DMS79 treated with DMSO at 0.1 percent for 48 hours (cell line): ENCODE data around the gene TMEM248.
"Not testable (repeated sequence)": the region's sequence is repeated elsewhere in the genome, so short reads cannot be mapped to it uniquely, and the experiment has no call there.

ENCODE experiments used
- DNase-seq: peaks from one replicate; lab custom pipeline; 2025; lab: John Stamatoyannopoulos, UW

TMEM248 gene

GRCh38 chr7:66920769-66921395 lies at the start of gene TMEM248:
Gene TMEM248 (plus strand): TSS chr7:66921225. CDS start chr7:66941866, 20,641 bp downstream.
- peak; percentile 64 for DNase-seq

- DNase-seq, result no peak
Observed at GRCh38 chr7:66873476-66873875, 47.5 kb upstream of the TMEM248 start.

- DNase-seq, result no peak
Observed at GRCh38 chr7:66877577-66878300, 43.3 kb upstream of the TMEM248 start.

- not testable (repeated sequence) for DNase-seq
Observed at GRCh38 chr7:66878301-66878685, 42.7 kb upstream of the TMEM248 start.

GRCh38 chr7:66880053-66880452 lies 41.0 kb upstream of the TMEM248 start:
- no peak for DNase-seq

GRCh38 chr7:66880577-66880976 lies 40.4 kb upstream of the TMEM248 start:
- DNase-seq, result not testable (repeated sequence)

GRCh38 chr7:66883716-66884115 lies 37.3 kb upstream of the TMEM248 start:
- DNase-seq, result no peak

- not testable (repeated sequence) for DNase-seq
Observed at GRCh38 chr7:66884556-66884955, 36.5 kb upstream of the TMEM248 start.

GRCh38 chr7:66886152-66886551 lies 34.9 kb upstream of the TMEM248 start:
- DNase-seq, result no peak

GRCh38 chr7:66888223-66888622 lies 32.8 kb upstream of the TMEM248 start:
- DNase-seq, result not testable (repeated sequence)

- no peak for DNase-seq
Observed at GRCh38 chr7:66894463-66895080, 26.5 kb upstream of the TMEM248 start.

- DNase-seq, result no peak
Observed at GRCh38 chr7:66896441-66896840, 24.6 kb upstream of the TMEM248 start.

- DNase-seq, result no peak
Observed at GRCh38 chr7:66899552-66900280, 21.3 kb upstream of the TMEM248 start.

GRCh38 chr7:66901941-66902843 lies 18.8 kb upstream of the TMEM248 start:
- no peak for DNase-seq

- no peak for DNase-seq
Observed at GRCh38 chr7:66902844-66903180, 18.2 kb upstream of the TMEM248 start.

GRCh38 chr7:66903360-66904062 lies 17.5 kb upstream of the TMEM248 start:
- no peak for DNase-seq

- no peak for DNase-seq
Observed at GRCh38 chr7:66904063-66904593, 16.9 kb upstream of the TMEM248 start.

- DNase-seq, result no peak
Observed at GRCh38 chr7:66905278-66905677, 15.7 kb upstream of the TMEM248 start.

GRCh38 chr7:66905689-66906088 lies 15.3 kb upstream of the TMEM248 start:
- no peak for DNase-seq

- DNase-seq, result no peak
Observed at GRCh38 chr7:66907731-66908130, 13.3 kb upstream of the TMEM248 start.

- DNase-seq, result not testable (repeated sequence)
Observed at GRCh38 chr7:66908598-66908997, 12.4 kb upstream of the TMEM248 start.
